Loucy (cell line): ENCODE measurements around the gene LINGO3.

Source experiments
- H2AFZ ChIP-seq: fragments of 200-600 bp; sonication (generic); 2 replicates; pipeline ENCODE4 v1.6.0; 2016; ENCODE audit warnings: antibody characterized with exemption, mild to moderate bottlenecking, low read length, moderate library complexity
- H3F3A ChIP-seq: fragments of 200-600 bp; 2 replicates; pipeline ENCODE4 v1.6.0; 2016; ENCODE audit warnings: antibody characterized with exemption, low read depth, mild to moderate bottlenecking
- H3K27me3 ChIP-seq: fragments of 200-600 bp; sonication (generic); 2 replicates; pipeline ENCODE4 v1.6.1; 2014; ENCODE audit warnings: low read length, mild to moderate bottlenecking; ENCODE audit not compliant: insufficient read depth, poor library complexity, severe bottlenecking
- H3K36me3 ChIP-seq: fragments of 200-600 bp; sonication (generic); 2 replicates; pipeline ENCODE4 v1.6.1; 2016; ENCODE audit warnings: low read length; ENCODE audit not compliant: insufficient read depth
- H3K4me1 ChIP-seq: fragments of 200-600 bp; sonication (generic); 2 replicates; pipeline ENCODE4 v1.5.1; 2014; ENCODE audit warnings: low read length, mild to moderate bottlenecking; ENCODE audit not compliant: insufficient read depth, poor library complexity, severe bottlenecking
- H3K4me2 ChIP-seq: fragments of 200-600 bp; sonication (generic); 2 replicates; pipeline ENCODE4 v1.6.0; 2014; ENCODE audit warnings: antibody characterized with exemption, low read length, low read depth, mild to moderate bottlenecking; ENCODE audit not compliant: poor library complexity, severe bottlenecking
- H3K4me3 ChIP-seq: fragments of 200-600 bp; sonication (generic); 2 replicates; pipeline ENCODE4 v1.5.1; 2014; ENCODE audit warnings: low read length, mild to moderate bottlenecking, mixed read lengths; ENCODE audit not compliant: poor library complexity, severe bottlenecking
- H3K79me2 ChIP-seq: fragments of 200-600 bp; sonication (generic); 2 replicates; pipeline ENCODE4 v1.6.1; 2014; ENCODE audit warnings: low read length; ENCODE audit not compliant: insufficient read depth
- H3K9ac ChIP-seq: fragments of 200-600 bp; sonication (generic); 2 replicates; pipeline ENCODE4 v1.6.0; 2014; ENCODE audit warnings: mild to moderate bottlenecking, low read depth, low read length, moderate library complexity; ENCODE audit not compliant: poor library complexity, severe bottlenecking
- H3K9me2 ChIP-seq: fragments of 200-600 bp; sonication (generic); replicated peaks from 2 replicates; pipeline ENCODE4 v1.6.1; 2016; ENCODE audit warnings: low read depth, low read length, mixed read lengths
- H3K9me3 ChIP-seq: fragments of 200-600 bp; sonication (generic); 2 replicates; pipeline ENCODE4 v1.6.1; 2014; ENCODE audit warnings: mild to moderate bottlenecking, antibody characterized with exemption, low read length, low read depth; ENCODE audit not compliant: insufficient read depth
- H4K20me1 ChIP-seq: fragments of 200-600 bp; sonication (generic); 2 replicates; pipeline ENCODE4 v1.6.0; 2014; ENCODE audit warnings: antibody characterized with exemption, low read length, mild to moderate bottlenecking; ENCODE audit not compliant: insufficient read depth, poor library complexity, severe bottlenecking
- CTCF ChIP-seq: fragments of 200-600 bp; sonication (generic); conservative IDR thresholded peaks from 2 replicates; pipeline ENCODE4 v1.5.1; 2014; ENCODE audit warnings: mild to moderate bottlenecking, antibody characterized with exemption, low read length
- EZH2phosphoT487 ChIP-seq: fragments of 200-600 bp; IDR thresholded peaks from 2 replicates; pipeline ENCODE4 v1.6.1; 2018; ENCODE audit warnings: antibody characterized with exemption, mild to moderate bottlenecking, moderate library complexity, borderline replicate concordance

LINGO3 gene

GRCh38 chr19:2336528-2337328 lies 28.8 kb upstream of the LINGO3 start:
- H3K36me3 ChIP-seq: peaks cover 12% of the 10 kb centered on the region; the same call in 1 of the 2 replicates
- H3K4me2 ChIP-seq: no peak overlapping the region
- no peak overlapping the region for H3K9ac ChIP-seq
- peaks cover 4% of the 10 kb centered on the region for H3F3A ChIP-seq
- H3K27me3 ChIP-seq: no peaks in the 10 kb centered on the region
- no peaks in the 10 kb centered on the region for H3K9me2 ChIP-seq
- peaks cover 43% of the 10 kb centered on the region for H4K20me1 ChIP-seq
- H3K9me3 ChIP-seq: no peaks in the 10 kb centered on the region
- H2AFZ ChIP-seq: no peak overlapping the region
- TF ChIP-seq EZH2phosphoT487 (no peak), CTCF (no peak)
- peaks cover 20% of the 10 kb centered on the region for H3K4me1 ChIP-seq
- no peak overlapping the region for H3K4me3 ChIP-seq
- peaks cover 61% of the 10 kb centered on the region for H3K79me2 ChIP-seq

- no peak overlapping the region for H3K4me3 ChIP-seq
- peaks cover 43% of the 10 kb centered on the region for H4K20me1 ChIP-seq
- H2AFZ ChIP-seq: no peak overlapping the region
- H3K4me1 ChIP-seq: peaks cover 29% of the 10 kb centered on the region
- H3K9me2 ChIP-seq: no peaks in the 10 kb centered on the region
- H3K79me2 ChIP-seq: peaks cover 70% of the 10 kb centered on the region
- no peak overlapping the region for H3K9ac ChIP-seq
- H3K36me3 ChIP-seq: peaks cover 5% of the 10 kb centered on the region; the same call in 1 of the 2 replicates
- TF ChIP-seq CTCF (no peak), EZH2phosphoT487 (no peak)
- peaks cover 6% of the 10 kb centered on the region for H3F3A ChIP-seq
- H3K9me3 ChIP-seq: no peaks in the 10 kb centered on the region
- no peaks in the 10 kb centered on the region for H3K27me3 ChIP-seq
- H3K4me2 ChIP-seq: peak overlapping the region; percentile 9
Observed at GRCh38 chr19:2335848-2336247, 27.9 kb upstream of the LINGO3 start.

- H3K36me3 ChIP-seq: peaks cover 5% of the 10 kb centered on the region; the same call in 1 of the 2 replicates
- H2AFZ ChIP-seq: no peak overlapping the region
- no peaks in the 10 kb centered on the region for H3K9me3 ChIP-seq
- peaks cover 35% of the 10 kb centered on the region for H3K4me1 ChIP-seq
- TF ChIP-seq EZH2phosphoT487 (no peak), CTCF (no peak)
- no peaks in the 10 kb centered on the region for H3K9me2 ChIP-seq
- no peak overlapping the region for H3K4me3 ChIP-seq
- no peak overlapping the region for H3K9ac ChIP-seq
- peaks cover 6% of the 10 kb centered on the region for H3F3A ChIP-seq
- no peaks in the 10 kb centered on the region for H3K27me3 ChIP-seq
- peaks cover 76% of the 10 kb centered on the region for H3K79me2 ChIP-seq
- peak overlapping the region; percentile 9 for H3K4me2 ChIP-seq
- H4K20me1 ChIP-seq: peaks cover 43% of the 10 kb centered on the region
Observed at GRCh38 chr19:2334986-2335846, 27.3 kb upstream of the LINGO3 start.
